PC-9 (cell line): Measurements from ENCODE around the gene NME7.

ENCODE experiments used
- CTCF ChIP-seq: fragments of 200-600 bp; sonication (generic); conservative IDR thresholded peaks from 2 replicates; pipeline ENCODE4 v1.6.1; 2017; ENCODE audit warnings: mixed run types, antibody characterized with exemption, mild to moderate bottlenecking, moderate library complexity
- EZH2 ChIP-seq: fragments of 200-600 bp; sonication (generic); IDR thresholded peaks from 2 replicates; pipeline ENCODE4 v1.8.0; 2017; ENCODE audit warnings: antibody characterized with exemption, low read depth

GRCh38 chr1:169364948-169365347 lies 2.6 kb downstream of the NME7 start:
- TF ChIP-seq CTCF (no peak), EZH2 (no peak)
